Neural cell (in vitro differentiated cells): Measurements from ENCODE around the gene RENBP. TPM values are rescaled to one million over a fixed set of nuclear protein-coding genes. Genes with fewer than 3 reads are reported as not detected.

ENCODE experiments used
- H2AFZ ChIP-seq: fragments of 200-600, 300-800 bp; sonication (generic), shearing (Covaris generic); 2 replicates; pipeline ENCODE4 v1.6.0; 2014; ENCODE audit warnings: low read depth, mild to moderate bottlenecking, antibody characterized with exemption, low read length, moderate library complexity
- H3F3A ChIP-seq: fragments of 200-600 bp; shearing (Covaris generic); 2 replicates; pipeline ENCODE4 v1.6.1; 2016; ENCODE audit warnings: mild to moderate bottlenecking, moderate library complexity, mixed read lengths, antibody characterized with exemption, low read length; ENCODE audit not compliant: insufficient read depth, poor library complexity, severe bottlenecking
- H3K27ac ChIP-seq: fragments of 200-600, 300-800 bp; sonication (generic), shearing (Covaris generic); 2 replicates; pipeline ENCODE4 v1.5.1; 2014; ENCODE audit warnings: mild to moderate bottlenecking, low read length, moderate library complexity
- H3K27me3 ChIP-seq: fragments of 300-800, 200-600 bp; sonication (generic), shearing (Covaris generic); 2 replicates; pipeline ENCODE4 v1.6.0; 2014; ENCODE audit warnings: mild to moderate bottlenecking, low read depth, low read length, moderate library complexity; ENCODE audit not compliant: insufficient read depth
- H3K36me3 ChIP-seq: fragments of 300-800, 200-600 bp; sonication (generic), shearing (Covaris generic); 2 replicates; pipeline ENCODE4 v1.5.1; 2014; ENCODE audit warnings: mild to moderate bottlenecking, antibody characterized with exemption, low read length, moderate library complexity; ENCODE audit not compliant: insufficient read depth
- H3K4me2 ChIP-seq: fragments of 300-800, 200-600 bp; sonication (generic), shearing (Covaris generic); 2 replicates; pipeline ENCODE4 v1.6.0; 2014; ENCODE audit warnings: mild to moderate bottlenecking, low read length
- H3K4me3 ChIP-seq: fragments of 300-800, 200-600 bp; sonication (generic), shearing (Covaris generic); 2 replicates; pipeline ENCODE4 v1.5.1; 2014; ENCODE audit warnings: mild to moderate bottlenecking, low read length, moderate library complexity
- H3K79me2 ChIP-seq: fragments of 200-600 bp; shearing (Covaris generic); replicated peaks from 2 replicates; pipeline ENCODE4 v1.6.0; 2014; ENCODE audit warnings: mild to moderate bottlenecking, low read length, moderate library complexity; ENCODE audit not compliant: insufficient read depth
- H3K9ac ChIP-seq: fragments of 300-800, 200-600 bp; sonication (generic), shearing (Covaris generic); 2 replicates; pipeline ENCODE4 v1.6.1; 2016; ENCODE audit warnings: mild to moderate bottlenecking, low read length, mixed read lengths
- H3K9me2 ChIP-seq: fragments of 200-600 bp; shearing (Covaris generic); 2 replicates; pipeline ENCODE4 v1.6.1; 2016; ENCODE audit warnings: mild to moderate bottlenecking, low read length, mixed read lengths; ENCODE audit not compliant: insufficient read depth
- H3K9me3 ChIP-seq: fragments of 200-600, 300-800 bp; sonication (generic), shearing (Covaris generic); 2 replicates; pipeline ENCODE4 v1.6.1; 2016; ENCODE audit warnings: mild to moderate bottlenecking, mixed run types, low read length, moderate library complexity, mixed read lengths
- H4K20me1 ChIP-seq: fragments of 200-600 bp; shearing (Covaris generic); 2 replicates; pipeline ENCODE4 v1.6.1; 2016; ENCODE audit warnings: mild to moderate bottlenecking, mixed run types; ENCODE audit not compliant: insufficient read depth
- CTCF ChIP-seq: fragments of 450-650 bp; IDR thresholded peaks from 2 replicates; pipeline ENCODE4 v1.5.1; 2014; ENCODE audit warnings: antibody characterized with exemption, mild to moderate bottlenecking, moderate library complexity; ENCODE audit not compliant: poor library complexity, severe bottlenecking
- MXI1 ChIP-seq: fragments of 450-650 bp; conservative IDR thresholded peaks from 2 replicates; pipeline ENCODE4 v1.6.1; 2014; ENCODE audit warnings: antibody characterized with exemption, mild to moderate bottlenecking; ENCODE audit not compliant: poor library complexity, severe bottlenecking
- POLR2AphosphoS5 ChIP-seq: IDR thresholded peaks from 2 replicates; pipeline ENCODE4 v1.6.1; 2012
- RAD21 ChIP-seq: fragments of 450-650 bp; conservative IDR thresholded peaks from 2 replicates; pipeline ENCODE4 v1.6.1; 2014; ENCODE audit warnings: antibody characterized with exemption, mild to moderate bottlenecking, moderate library complexity
- REST ChIP-seq: IDR thresholded peaks from 2 replicates; pipeline ENCODE4 v1.6.1; 2012; ENCODE audit warnings: borderline replicate concordance
- SMC3 ChIP-seq: fragments of 450-650 bp; conservative IDR thresholded peaks from 2 replicates; pipeline ENCODE4 v1.6.1; 2014; ENCODE audit warnings: antibody characterized with exemption, mild to moderate bottlenecking, moderate library complexity; ENCODE audit not compliant: poor library complexity
- TAF1 ChIP-seq: IDR thresholded peaks from 2 replicates; pipeline ENCODE4 v1.6.1; 2012; ENCODE audit warnings: low read depth
- polyA plus RNA-seq: library from polyadenylated mRNA; depleted of rRNA; stranded (reverse); fragments of >200 nt; gene quantifications from 2 replicates; pipeline ENCODE4 v1.2.3, GENCODE V29; 2014

RENBP gene
- polyA plus RNA-seq, 1 donor from 2014 or later, result 0.89 TPM

GRCh38 chrX:153934762-153935325 lies 9.6 kb downstream of the RENBP start, which contains the start of gene NAA10:
Gene NAA10 (minus strand): TSS chrX:153935037. CDS start chrX:153934904, 133 bp downstream.
- TF ChIP-seq TAF1 (no peak), SMC3 (peak; percentile 31), MXI1 (peak; percentile 73), CTCF (no peak), POLR2AphosphoS5 (peak; percentile 33)
- H3K79me2 ChIP-seq, result no peaks in the 10 kb centered on the region
- peak within 1 kb of the TSS; percentile 48 for H3K4me2 ChIP-seq
- no peaks in the 10 kb centered on the region for H3K36me3 ChIP-seq
- H4K20me1 ChIP-seq, result no peaks in the 10 kb centered on the region
- H3K9ac ChIP-seq, result peak within 1 kb of the TSS; percentile 70
- no peaks in the 10 kb centered on the region for H3K27me3 ChIP-seq
- H3K9me3 ChIP-seq, result no peaks in the 10 kb centered on the region
- no peaks in the 10 kb centered on the region for H3F3A ChIP-seq
- H3K4me3 ChIP-seq, result peak within 1 kb of the TSS; percentile 73
- H3K27ac ChIP-seq, result peak within 1 kb of the TSS; percentile 37
- no peaks in the 10 kb centered on the region for H3K9me2 ChIP-seq
- no peak within 1 kb of the TSS for H2AFZ ChIP-seq

GRCh38 chrX:153934148-153934761 lies 10.2 kb downstream of the RENBP start:
- no peak overlapping the region for H2AFZ ChIP-seq
- no peaks in the 10 kb centered on the region for H3K27me3 ChIP-seq

More at GRCh38 chrX:153934148-153934761, 10.2 kb downstream of the RENBP start:
- peak overlapping the region; percentile 70 for H3K9ac ChIP-seq
- H3F3A ChIP-seq, result no peaks in the 10 kb centered on the region
- no peaks in the 10 kb centered on the region for H3K9me3 ChIP-seq
- H4K20me1 ChIP-seq, result no peaks in the 10 kb centered on the region
- peak overlapping the region; percentile 48 for H3K4me2 ChIP-seq
- H3K4me3 ChIP-seq, result peak overlapping the region; percentile 73
- peak overlapping the region; percentile 37 for H3K27ac ChIP-seq
- H3K79me2 ChIP-seq, result no peaks in the 10 kb centered on the region
- H3K36me3 ChIP-seq, result no peaks in the 10 kb centered on the region
- no peaks in the 10 kb centered on the region for H3K9me2 ChIP-seq
- no peak for TF ChIP-seq MXI1
- no peak for TF ChIP-seq REST
- peak; percentile 15 for TF ChIP-seq RAD21
